Peyer's patch (tissue), 4 donors: ENCODE data around the gene ARMC9.

Experiments
- POLR2A ChIP-seq, 2 donors: fragments of 450-650 bp; IDR thresholded peaks; one replicate each; pipeline ENCODE4 v1.5.1; 2017; ENCODE audit warnings: antibody characterized with exemption in 2 of 2, mild to moderate bottlenecking in 2 of 2, moderate library complexity in 2 of 2
- TF ChIP-seq, protein P1 (sequence below), 6 experiments: fragments of 450-650 bp in 4 of 6; fragments of 200-600 bp in 2 of 6; sonication (generic) in 1 of 6; IDR thresholded peaks; one replicate each; pipeline ENCODE4 v1.5.1; 2017 to 2019; ENCODE audit warnings: antibody characterized with exemption in 6 of 6, mild to moderate bottlenecking in 3 of 6, moderate library complexity in 1 of 6

DNA sequence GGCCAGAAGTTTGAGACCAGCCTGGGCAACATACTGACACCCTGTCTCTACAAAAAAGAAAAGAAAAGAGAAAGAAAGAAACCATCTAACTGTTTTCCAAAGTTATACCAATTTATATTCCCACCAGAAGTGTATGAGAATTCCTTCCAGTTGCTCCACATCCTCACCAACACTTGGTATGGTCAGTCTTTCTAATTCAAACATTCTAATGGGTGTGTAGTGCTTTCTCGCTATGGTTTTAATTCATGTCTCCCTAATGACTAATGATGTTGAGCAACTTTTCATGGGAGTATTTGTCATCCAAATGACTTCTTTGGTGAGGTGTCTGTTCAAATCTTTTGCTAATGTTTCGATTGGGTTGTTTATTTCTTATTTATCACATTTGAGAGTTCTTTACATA, 186.5 kb downstream of the ARMC9 start:
- TF ChIP-seq, protein P1, sequence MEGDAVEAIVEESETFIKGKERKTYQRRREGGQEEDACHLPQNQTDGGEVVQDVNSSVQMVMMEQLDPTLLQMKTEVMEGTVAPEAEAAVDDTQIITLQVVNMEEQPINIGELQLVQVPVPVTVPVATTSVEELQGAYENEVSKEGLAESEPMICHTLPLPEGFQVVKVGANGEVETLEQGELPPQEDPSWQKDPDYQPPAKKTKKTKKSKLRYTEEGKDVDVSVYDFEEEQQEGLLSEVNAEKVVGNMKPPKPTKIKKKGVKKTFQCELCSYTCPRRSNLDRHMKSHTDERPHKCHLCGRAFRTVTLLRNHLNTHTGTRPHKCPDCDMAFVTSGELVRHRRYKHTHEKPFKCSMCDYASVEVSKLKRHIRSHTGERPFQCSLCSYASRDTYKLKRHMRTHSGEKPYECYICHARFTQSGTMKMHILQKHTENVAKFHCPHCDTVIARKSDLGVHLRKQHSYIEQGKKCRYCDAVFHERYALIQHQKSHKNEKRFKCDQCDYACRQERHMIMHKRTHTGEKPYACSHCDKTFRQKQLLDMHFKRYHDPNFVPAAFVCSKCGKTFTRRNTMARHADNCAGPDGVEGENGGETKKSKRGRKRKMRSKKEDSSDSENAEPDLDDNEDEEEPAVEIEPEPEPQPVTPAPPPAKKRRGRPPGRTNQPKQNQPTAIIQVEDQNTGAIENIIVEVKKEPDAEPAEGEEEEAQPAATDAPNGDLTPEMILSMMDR (IDR thresholded peaks at IDR 0.05), result no peak
- TF ChIP-seq POLR2A (IDR thresholded peaks at IDR 0.05), result no peak
